WTC11 (cell line): ENCODE results near the gene F2. TPM values are rescaled to one million over a fixed set of nuclear protein-coding genes. Genes with fewer than 3 reads are reported as not detected.
A peak's percentile ranks its signal among the peaks of the same experiment; 100 is the strongest.

Source experiments
- ATAC-seq: fragments of 200-7000 bp; cut with Tn5 transposase; 2 replicates; pipeline ENCODE4 v1.10.0; 2021; ENCODE audit warnings: mild to moderate bottlenecking, moderate library complexity
- CTCF ChIA-PET: fragments of 300-600 bp; sonication (Branson Sonifier 250); formaldehyde crosslinking; loops from one replicate; lab custom pipeline; 2021; ENCODE audit warnings: antibody characterized with exemption; lab: Charles Lee
- POLR2A ChIA-PET: fragments of 350-600 bp; sonication (Branson Sonifier 250); formaldehyde crosslinking; loops from one replicate; lab custom pipeline; 2021; ENCODE audit warnings: antibody characterized with exemption; lab: Charles Lee
- DNase-seq: peaks from one replicate; pipeline ENCODE4 v3.0.0; 2021; ENCODE audit warnings: low spot score
- H3K27ac Mint-ChIP-seq: 2 replicates; pipeline ENCODE4 v1.8.0; 2021; ENCODE audit warnings: mixed read lengths
- H3K27me3 Mint-ChIP-seq: 2 replicates; pipeline ENCODE4 v1.8.0; 2021; ENCODE audit warnings: low read depth, mild to moderate bottlenecking, moderate library complexity, mixed read lengths
- H3K36me3 Mint-ChIP-seq: 2 replicates; pipeline ENCODE4 v1.8.0; 2021; ENCODE audit warnings: mixed read lengths
- H3K4me1 Mint-ChIP-seq: 2 replicates; pipeline ENCODE4 v1.8.0; 2022; ENCODE audit warnings: mixed read lengths
- H3K4me3 Mint-ChIP-seq: 2 replicates; pipeline ENCODE4 v1.8.0; 2021; ENCODE audit warnings: mild to moderate bottlenecking, moderate library complexity, mixed read lengths
- H3K9me3 Mint-ChIP-seq: 2 replicates; pipeline ENCODE4 v1.8.0; 2021; ENCODE audit warnings: mixed read lengths
- ATF6 ChIP-seq: sonication (generic); formaldehyde crosslinking; IDR thresholded peaks from 2 replicates; pipeline ENCODE4 v1.8.1; 2023; ENCODE audit warnings: mild to moderate bottlenecking, missing genetic modification reagents
- CDX4 ChIP-seq: fragments of 250-450 bp; sonication (Bioruptor Pico); IDR thresholded peaks from 2 replicates; pipeline ENCODE4 v1.9.0; 2021; ENCODE audit warnings: moderate library complexity, mild to moderate bottlenecking, inconsistent platforms, borderline replicate concordance
- ELF4 ChIP-seq: sonication (generic); formaldehyde crosslinking; IDR thresholded peaks from 2 replicates; pipeline ENCODE4 v1.8.1; 2022; ENCODE audit warnings: low read depth, mild to moderate bottlenecking, moderate library complexity, missing genetic modification reagents
- FOXJ3 ChIP-seq: sonication (generic); formaldehyde crosslinking; IDR thresholded peaks from 2 replicates; pipeline ENCODE4 v1.9.0; 2021; ENCODE audit warnings: missing genetic modification reagents, mild to moderate bottlenecking, borderline replicate concordance
- GABPB1 ChIP-seq: sonication (generic); formaldehyde crosslinking; IDR thresholded peaks from 2 replicates; pipeline ENCODE4 v1.8.1; 2023; ENCODE audit warnings: mild to moderate bottlenecking, missing genetic modification reagents
- GRHL2 ChIP-seq: fragments of 250-450 bp; sonication (Bioruptor Pico); IDR thresholded peaks from 2 replicates; pipeline ENCODE4 v1.8.0; 2022; ENCODE audit warnings: mild to moderate bottlenecking, moderate library complexity; ENCODE audit not compliant: insufficient replicate concordance, severe bottlenecking
- HMGA2 ChIP-seq: fragments of 250-450 bp; sonication (Bioruptor Pico); IDR thresholded peaks from 2 replicates; pipeline ENCODE4 v1.4.0; 2021; ENCODE audit warnings: mild to moderate bottlenecking, moderate library complexity
- IRF1 ChIP-seq: sonication (generic); formaldehyde crosslinking; IDR thresholded peaks from 2 replicates; pipeline ENCODE4 v1.8.0; 2023; ENCODE audit warnings: missing genetic modification reagents
- IRF2 ChIP-seq: sonication (generic); formaldehyde crosslinking; IDR thresholded peaks from 2 replicates; pipeline ENCODE4 v1.8.0; 2022; ENCODE audit warnings: low read depth, missing genetic modification reagents, borderline replicate concordance
- JUN ChIP-seq: sonication (generic); formaldehyde crosslinking; IDR thresholded peaks from 2 replicates; pipeline ENCODE4 v1.8.0; 2023; ENCODE audit warnings: mild to moderate bottlenecking, missing genetic modification reagents
- NFE2L1 ChIP-seq: sonication (generic); formaldehyde crosslinking; IDR thresholded peaks from 2 replicates; pipeline ENCODE4 v1.8.1; 2023; ENCODE audit warnings: missing genetic modification reagents
- PRRX2 ChIP-seq: fragments of 250-450 bp; sonication (Bioruptor Pico); IDR thresholded peaks from 2 replicates; pipeline ENCODE4 v1.8.0; 2021; ENCODE audit warnings: mild to moderate bottlenecking
- RORB ChIP-seq: fragments of 250-450 bp; sonication (Bioruptor Pico); IDR thresholded peaks from 2 replicates; pipeline ENCODE4 v1.9.0; 2021; ENCODE audit warnings: mild to moderate bottlenecking
- TP53 ChIP-seq: sonication (generic); formaldehyde crosslinking; IDR thresholded peaks from 2 replicates; pipeline ENCODE4 v1.8.1; 2023; ENCODE audit warnings: mild to moderate bottlenecking, missing genetic modification reagents
- ZMAT4 ChIP-seq: fragments of 250-450 bp; sonication (Bioruptor Pico); IDR thresholded peaks from 2 replicates; pipeline ENCODE4 v1.9.0; 2021; ENCODE audit warnings: mild to moderate bottlenecking
- ZNF121 ChIP-seq: sonication (generic); formaldehyde crosslinking; IDR thresholded peaks from 2 replicates; pipeline ENCODE4 v1.8.0; 2023; ENCODE audit warnings: missing genetic modification reagents
- ZNF219 ChIP-seq: sonication (generic); formaldehyde crosslinking; IDR thresholded peaks from 2 replicates; pipeline ENCODE4 v1.8.0; 2023; ENCODE audit warnings: missing genetic modification reagents, mild to moderate bottlenecking, borderline replicate concordance
- ZNF263 ChIP-seq: sonication (generic); formaldehyde crosslinking; IDR thresholded peaks from 2 replicates; pipeline ENCODE4 v1.8.1; 2022; ENCODE audit warnings: low read depth, mild to moderate bottlenecking, moderate library complexity, missing genetic modification reagents
- ZNF396 ChIP-seq: fragments of 250-450 bp; sonication (Bioruptor Pico); IDR thresholded peaks from 2 replicates; pipeline ENCODE4 v1.8.0; 2021; ENCODE audit warnings: mild to moderate bottlenecking, moderate library complexity, borderline replicate concordance
- ZNF532 ChIP-seq: fragments of 250-450 bp; sonication (Bioruptor Pico); IDR thresholded peaks from 2 replicates; pipeline ENCODE4 v1.9.0; 2021; ENCODE audit warnings: mild to moderate bottlenecking, borderline replicate concordance
- total RNA-seq: library from RNA; stranded (reverse); gene quantifications from 3 replicates; pipeline ENCODE4 v1.2.3, GENCODE V29; 2021
- TF ChIP-seq, protein P1 (sequence below): sonication (generic); formaldehyde crosslinking; IDR thresholded peaks from 2 replicates; pipeline ENCODE4 v1.8.1; 2022; ENCODE audit warnings: low read depth, missing genetic modification reagents, borderline replicate concordance

The F2 gene
- total RNA-seq, 1 experiment from 2014 or later = 0.50 TPM

DNA sequence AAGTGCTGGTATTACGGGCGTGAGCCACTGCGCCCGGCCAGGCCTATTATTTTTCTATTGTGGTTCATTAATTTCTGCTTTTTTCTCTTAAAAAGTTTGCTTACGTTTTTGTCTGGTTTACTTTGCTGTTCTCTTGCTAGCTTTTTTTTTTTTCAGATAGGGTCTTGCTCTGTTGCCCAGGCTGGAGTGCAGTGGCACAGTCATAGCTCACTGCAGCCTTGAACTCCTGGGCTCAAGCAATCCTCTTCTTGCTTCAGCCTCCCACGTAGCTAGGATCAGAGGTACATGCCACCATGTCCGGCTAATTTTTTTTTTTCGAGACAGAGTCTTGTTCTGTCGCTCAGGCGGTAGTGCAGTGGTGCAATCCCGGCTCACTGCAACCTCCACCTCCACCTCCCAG is 18.7 kb downstream of the F2 start:
- ChIA-PET POLR2A (interaction anchor here (0.6 to 1.0 kb wide), 2 partner anchors 180 to 493 kb away, joined by 4 to 5 read pairs; no protein-coding TSS in a partner anchor), CTCF (no interaction called here)
- no peak for DNase-seq
- Mint-ChIP-seq H3K27ac (no peak overlapping the region), H3K27me3 (no peaks in the 10 kb centered on the region; the same call in 1 of the 2 replicates), H3K9me3 (no peaks in the 10 kb centered on the region)
- TF ChIP-seq ZNF121 (CRISPR knock-in tag) (peak; percentile 26; the same call in 1 of the 2 replicates), GABPB1 (CRISPR knock-in tag) (no peak)
- TF ChIP-seq, all 79 proteins: peak for 1
- no peak overlapping the region for H3K4me3 Mint-ChIP-seq
- peaks cover 21% of the 10 kb centered on the region for H3K36me3 Mint-ChIP-seq
- ATAC-seq = no peak
- 0 out of 2 replicates have a peak, but pooled peaks cover 5% of the 10 kb centered on the region for H3K4me1 Mint-ChIP-seq

GRCh38 chr11:46738887-46739286 is 19.9 kb downstream of the F2 start:
- H3K4me1 Mint-ChIP-seq = peaks cover 5% of the 10 kb centered on the region; the same call in 1 of the 2 replicates
- ATAC-seq (peak; percentile 64), DNase-seq (no peak)
- POLR2A ChIA-PET = no interaction called here
- H3K27ac Mint-ChIP-seq = no peak overlapping the region
- peaks cover 32% of the 10 kb centered on the region for H3K36me3 Mint-ChIP-seq
- TF ChIP-seq HMGA2 (CRISPR knock-in tag) (no peak), ZNF219 (CRISPR knock-in tag) (no peak), ZNF263 (CRISPR knock-in tag) (no peak), CDX4 (CRISPR knock-in tag) (no peak), TP53 (no peak)
- H3K27me3 Mint-ChIP-seq = no peaks in the 10 kb centered on the region; the same call in 1 of the 2 replicates
- CTCF ChIA-PET = no interaction called here
- no peaks in the 10 kb centered on the region for H3K9me3 Mint-ChIP-seq
- H3K4me3 Mint-ChIP-seq = no peak overlapping the region

- ChIA-PET CTCF (interaction anchor here (0.5 kb wide), 1 partner anchor 15 kb away, joined by 3 read pairs; no protein-coding TSS in a partner anchor), POLR2A (no interaction called here)
- H3K27ac Mint-ChIP-seq = peak overlapping the region; percentile 20; the same call in 1 of the 2 replicates
- peaks cover 54% of the 10 kb centered on the region for H3K36me3 Mint-ChIP-seq
- ATAC-seq (no peak), DNase-seq (no peak)
- H3K4me1 Mint-ChIP-seq = peaks cover 5% of the 10 kb centered on the region; the same call in 1 of the 2 replicates
- no peaks in the 10 kb centered on the region for H3K9me3 Mint-ChIP-seq
- H3K4me3 Mint-ChIP-seq = no peak overlapping the region
- H3K27me3 Mint-ChIP-seq = no peaks in the 10 kb centered on the region; the same call in 1 of the 2 replicates
- TF ChIP-seq ZNF121 (CRISPR knock-in tag) (no peak), ATF6 (CRISPR knock-in tag) (no peak), ZNF219 (CRISPR knock-in tag) (no peak), ZNF532 (CRISPR knock-in tag) (no peak), ZMAT4 (no peak), ELF4 (CRISPR knock-in tag) (no peak), FOXJ3 (CRISPR knock-in tag) (no peak), HMGA2 (CRISPR knock-in tag) (no peak), JUN (CRISPR knock-in tag) (no peak), IRF1 (CRISPR knock-in tag) (no peak), RORB (CRISPR knock-in tag) (no peak), NFE2L1 (no peak), IRF2 (no peak), ZNF396 (no peak), PRRX2 (CRISPR knock-in tag) (no peak), GRHL2 (CRISPR knock-in tag) (no peak)
- TF ChIP-seq, protein P1, sequence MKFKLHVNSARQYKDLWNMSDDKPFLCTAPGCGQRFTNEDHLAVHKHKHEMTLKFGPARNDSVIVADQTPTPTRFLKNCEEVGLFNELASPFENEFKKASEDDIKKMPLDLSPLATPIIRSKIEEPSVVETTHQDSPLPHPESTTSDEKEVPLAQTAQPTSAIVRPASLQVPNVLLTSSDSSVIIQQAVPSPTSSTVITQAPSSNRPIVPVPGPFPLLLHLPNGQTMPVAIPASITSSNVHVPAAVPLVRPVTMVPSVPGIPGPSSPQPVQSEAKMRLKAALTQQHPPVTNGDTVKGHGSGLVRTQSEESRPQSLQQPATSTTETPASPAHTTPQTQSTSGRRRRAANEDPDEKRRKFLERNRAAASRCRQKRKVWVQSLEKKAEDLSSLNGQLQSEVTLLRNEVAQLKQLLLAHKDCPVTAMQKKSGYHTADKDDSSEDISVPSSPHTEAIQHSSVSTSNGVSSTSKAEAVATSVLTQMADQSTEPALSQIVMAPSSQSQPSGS (CRISPR knock-in tag) = no peak
Observed at GRCh38 chr11:46741600-46742484, 22.8 kb downstream of the F2 start.
